Fibroblast of villous mesenchyme (primary cell): ENCODE measurements around the gene CEP126. TPM values are rescaled to one million over a fixed set of nuclear protein-coding genes. Genes with fewer than 3 reads are reported as not detected.

Experiments used
- DNase-seq: peaks from one replicate; pipeline ENCODE4 v3.0.0-alpha.2; 2010; ENCODE audit warnings: low read depth
- H3K4me3 ChIP-seq: 2 replicates; pipeline ENCODE4 v1.5.1; 2011; ENCODE audit warnings: low read depth, mild to moderate bottlenecking, low read length
- total RNA-seq: library from RNA; depleted of rRNA; stranded (reverse); fragments of >200 nt; gene quantifications from 2 replicates; pipeline ENCODE4 v1.2.3, GENCODE V29; 2012
- TF ChIP-seq, protein P1 (sequence below): IDR thresholded peaks from 2 replicates; pipeline ENCODE4 v1.5.1; 2012; ENCODE audit warnings: low read depth, mild to moderate bottlenecking, low read length; ENCODE audit not compliant: insufficient read depth

Gene CEP126
- total RNA-seq, 1 donor, result 2.2 TPM

DNA sequence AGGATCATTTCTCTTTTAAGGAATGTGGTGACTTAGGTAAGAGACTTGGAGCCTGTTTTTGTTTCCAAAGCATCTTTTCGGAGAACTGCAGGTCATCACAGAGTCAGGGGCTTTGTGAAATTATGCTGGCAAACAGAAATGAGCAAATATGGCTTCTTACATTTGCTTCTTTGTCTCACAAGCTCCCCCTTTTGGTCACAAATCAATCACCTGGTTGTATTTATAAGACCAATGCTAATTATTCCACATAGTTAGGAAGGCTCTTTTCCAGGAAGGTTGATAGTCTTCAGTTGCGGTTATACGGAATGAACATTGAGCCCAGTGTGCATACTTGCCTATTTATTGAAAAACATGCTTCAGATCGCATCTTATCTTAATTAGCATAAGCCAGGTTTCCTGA is 34.6 kb upstream of the CEP126 start:
- DNase-seq, result peak; percentile 70
- TF ChIP-seq, protein P1, sequence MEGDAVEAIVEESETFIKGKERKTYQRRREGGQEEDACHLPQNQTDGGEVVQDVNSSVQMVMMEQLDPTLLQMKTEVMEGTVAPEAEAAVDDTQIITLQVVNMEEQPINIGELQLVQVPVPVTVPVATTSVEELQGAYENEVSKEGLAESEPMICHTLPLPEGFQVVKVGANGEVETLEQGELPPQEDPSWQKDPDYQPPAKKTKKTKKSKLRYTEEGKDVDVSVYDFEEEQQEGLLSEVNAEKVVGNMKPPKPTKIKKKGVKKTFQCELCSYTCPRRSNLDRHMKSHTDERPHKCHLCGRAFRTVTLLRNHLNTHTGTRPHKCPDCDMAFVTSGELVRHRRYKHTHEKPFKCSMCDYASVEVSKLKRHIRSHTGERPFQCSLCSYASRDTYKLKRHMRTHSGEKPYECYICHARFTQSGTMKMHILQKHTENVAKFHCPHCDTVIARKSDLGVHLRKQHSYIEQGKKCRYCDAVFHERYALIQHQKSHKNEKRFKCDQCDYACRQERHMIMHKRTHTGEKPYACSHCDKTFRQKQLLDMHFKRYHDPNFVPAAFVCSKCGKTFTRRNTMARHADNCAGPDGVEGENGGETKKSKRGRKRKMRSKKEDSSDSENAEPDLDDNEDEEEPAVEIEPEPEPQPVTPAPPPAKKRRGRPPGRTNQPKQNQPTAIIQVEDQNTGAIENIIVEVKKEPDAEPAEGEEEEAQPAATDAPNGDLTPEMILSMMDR, result peak; percentile 54
- no peak overlapping the region for H3K4me3 ChIP-seq

DNA sequence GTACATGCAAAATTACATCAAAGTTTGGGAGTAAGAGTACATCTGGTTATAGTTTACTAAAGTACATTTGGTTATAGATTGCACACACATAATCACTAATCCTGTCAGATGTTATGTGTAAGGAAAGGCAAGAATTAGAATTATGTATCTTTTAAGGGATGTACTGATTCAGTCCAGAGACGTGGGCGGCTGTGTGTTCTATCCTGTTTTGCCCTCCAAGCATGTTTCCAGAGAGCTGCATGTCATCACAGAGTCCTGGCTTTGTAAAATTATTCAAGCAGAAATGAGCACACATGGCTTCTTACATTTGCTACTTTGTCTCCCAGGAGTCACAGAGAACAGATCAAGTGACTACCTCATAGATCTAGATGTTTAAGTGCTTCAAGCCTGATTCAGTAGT is 33.2 kb upstream of the CEP126 start:
- no peak for DNase-seq
- no peak overlapping the region for H3K4me3 ChIP-seq
- TF ChIP-seq, protein P1, result no peak

DNA sequence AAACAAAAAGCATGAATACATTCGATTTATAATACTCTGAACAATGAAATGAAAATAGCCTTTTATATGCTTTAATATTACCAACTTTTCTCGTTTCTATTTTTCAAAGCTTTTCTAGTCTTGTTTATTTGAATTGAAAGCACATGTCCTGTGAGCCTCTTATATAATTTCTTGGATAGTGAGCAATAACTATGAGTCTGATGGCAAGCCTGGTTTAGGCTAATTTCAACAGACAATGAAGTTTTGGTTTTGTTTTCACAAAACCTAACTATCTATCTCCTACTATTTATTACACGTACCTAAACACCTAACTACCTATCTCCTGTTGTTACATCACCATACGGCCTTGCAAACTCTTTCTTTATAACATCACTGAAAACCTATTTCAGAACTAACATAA is 29.2 kb upstream of the CEP126 start:
- H3K4me3 ChIP-seq, result no peak overlapping the region
- TF ChIP-seq, protein P1, result no peak
- DNase-seq, result no peak

DNA sequence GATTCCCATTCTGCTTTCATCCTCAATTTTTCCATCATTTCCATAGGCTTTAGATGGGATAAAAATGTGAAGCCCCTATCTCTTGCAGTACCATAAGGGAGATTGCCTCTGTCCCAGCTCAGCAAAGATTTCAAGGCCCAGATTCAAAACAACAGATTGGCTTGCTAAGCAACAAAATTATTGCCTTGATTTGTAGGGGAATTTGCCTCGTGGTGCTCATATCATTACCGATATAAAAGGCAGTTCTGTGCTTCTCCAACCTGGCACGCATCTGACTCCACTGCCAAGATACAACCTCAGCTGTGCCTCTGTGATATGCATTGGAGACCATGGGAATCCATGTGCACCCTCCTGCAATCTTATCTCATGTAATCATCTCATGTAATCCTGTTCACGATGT is 25.0 kb upstream of the CEP126 start:
- no peak overlapping the region for H3K4me3 ChIP-seq
- TF ChIP-seq, protein P1, result no peak
- no peak for DNase-seq

DNA sequence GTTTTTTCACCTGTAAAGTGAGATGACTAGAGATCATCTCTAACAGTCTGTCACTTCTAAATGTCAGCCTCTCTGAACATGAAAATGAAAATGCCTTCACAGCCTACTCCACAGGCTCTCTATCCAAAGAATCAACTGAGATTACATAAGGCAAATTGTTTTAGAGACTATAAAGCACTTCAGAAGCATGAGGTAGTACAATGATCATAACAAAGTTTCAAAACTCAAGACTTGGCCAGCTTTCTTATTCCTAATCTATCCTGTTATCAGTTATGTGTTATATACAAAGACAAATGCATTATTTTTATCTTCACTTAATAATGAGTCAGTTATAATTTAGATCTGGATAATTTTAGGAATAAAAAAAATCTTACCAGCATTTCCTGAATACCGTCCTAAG is 20.3 kb upstream of the CEP126 start:
- H3K4me3 ChIP-seq, result no peak overlapping the region
- no peak for DNase-seq
- TF ChIP-seq, protein P1, result no peak

DNA sequence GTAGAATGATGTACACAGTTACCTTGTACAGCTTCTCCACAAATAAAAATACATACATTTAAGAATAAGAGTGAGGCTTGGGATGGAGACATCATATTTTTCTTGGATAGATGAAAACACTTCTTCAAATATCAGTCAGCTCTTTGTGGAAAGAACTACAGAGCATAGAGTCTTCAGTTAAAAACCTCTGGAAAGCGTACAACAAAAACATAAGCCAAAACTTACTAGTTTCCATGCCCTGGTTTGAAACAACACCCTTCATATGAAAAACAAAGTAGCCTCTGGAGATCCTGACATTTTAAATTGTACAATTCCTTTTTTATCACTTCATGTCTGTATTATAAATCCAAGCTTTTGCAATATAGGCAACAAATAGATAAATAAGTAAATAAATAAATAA is 7.0 kb upstream of the CEP126 start:
- TF ChIP-seq, protein P1, result no peak
- H3K4me3 ChIP-seq, result no peak overlapping the region
- DNase-seq, result peak; percentile 8

DNA sequence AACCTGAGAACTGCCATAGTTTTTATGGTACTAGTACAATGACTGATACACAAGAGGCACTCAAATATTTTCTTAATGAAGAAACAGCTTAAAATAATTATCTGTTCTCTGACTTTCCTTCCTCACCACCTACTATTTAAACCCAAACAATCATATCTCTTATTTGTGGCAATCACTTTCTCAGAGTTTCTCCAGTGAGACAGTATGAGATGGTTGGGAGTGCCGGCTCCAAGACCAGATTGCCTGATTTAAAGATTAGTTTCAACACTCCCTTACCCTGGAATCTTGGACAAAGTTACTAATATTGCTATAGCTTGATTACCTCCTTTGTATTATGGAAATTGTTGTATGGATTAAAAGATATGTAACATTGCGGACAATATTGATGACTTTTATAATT is 5.7 kb upstream of the CEP126 start:
- TF ChIP-seq, protein P1, result no peak
- H3K4me3 ChIP-seq, result no peak overlapping the region
- no peak for DNase-seq
